Ovary (tissue), 9 donors: ENCODE measurements around the gene ASIC2. TPM values are rescaled to one million over a fixed set of nuclear protein-coding genes. Genes with fewer than 3 reads are reported as not detected.

ENCODE experiments used
- DNase-seq, 5 donors: peaks; one replicate each; pipeline ENCODE4 v3.0.0-alpha.2; 2019 to 2020
- H3K27ac ChIP-seq, 2 donors: fragments of 200-600 bp; one replicate each; pipeline versions ENCODE4 v1.5.1 to v1.8.0; 2019 to 2022
- H3K27me3 ChIP-seq: fragments of 200-600 bp; one replicate; pipeline ENCODE4 v1.8.0; 2022
- H3K36me3 ChIP-seq: fragments of 200-600 bp; sonication (generic); one replicate; pipeline ENCODE4 v1.5.1; 2019
- H3K4me1 ChIP-seq: one replicate; pipeline ENCODE4 v1.8.1; 2013; ENCODE audit warnings: mild to moderate bottlenecking, moderate library complexity; ENCODE audit not compliant: insufficient read depth
- H3K4me3 ChIP-seq: fragments of 200-600 bp; sonication (generic); one replicate; pipeline ENCODE4 v1.5.1; 2017
- H3K9me3 ChIP-seq, 2 donors: fragments of 200-600 bp in 1 of 2; sonication (generic) in 1 of 2; one replicate each; pipeline versions ENCODE4 v1.5.1 to v1.8.1; 2013 to 2019; ENCODE audit warnings: mild to moderate bottlenecking in 1 of 2, moderate library complexity in 1 of 2
- CTCF ChIP-seq, 3 donors: fragments of 450-650 bp in 2 of 3; fragments of 200-600 bp in 1 of 3; IDR thresholded peaks; one replicate each; pipeline versions ENCODE4 v1.5.1 to v1.8.0; 2016 to 2022; ENCODE audit warnings: antibody characterized with exemption in 3 of 3, mild to moderate bottlenecking in 1 of 3
- EP300 ChIP-seq: sonication (generic); formaldehyde crosslinking; IDR thresholded peaks from one replicate; pipeline ENCODE4 v1.6.1; 2017; ENCODE audit warnings: antibody characterized with exemption
- POLR2A ChIP-seq: fragments of 450-650 bp; IDR thresholded peaks from one replicate; pipeline ENCODE4 v1.6.1; 2017; ENCODE audit warnings: antibody characterized with exemption, mild to moderate bottlenecking, moderate library complexity
- WGBS, 3 donors: extraction: QIAGEN DNeasy Blood & Tissue Kit in 1 of 3; methylation state at CpG; one replicate each; pipeline versions ENCODE4 v1.1.5 to v1.1.7; 2013 to 2017; 5-methylcytosine and 5-hydroxymethylcytosine counted together
- intact Hi-C, 4 donors: fragments of 100-400 bp; cut with DNase I; formaldehyde crosslinking; loops; one replicate each; pipeline versions ENCODE4 v1.11.0 to v1.15.1; 2022 to 2023
- polyA plus RNA-seq, 2 donors: library from polyadenylated mRNA; stranded (reverse); fragments of 200-250 nt in 1 of 2; fragments of 350-450 nt in 1 of 2; fragmentation: Illumina TruSeq in 1 of 2; extraction: RNeasy Lipid Tissue Mini Kit (QIAGEN cat#74804) in 1 of 2; gene quantifications; one replicate each; pipeline ENCODE4 v1.2.3, GENCODE V29; 2013 to 2014
- total RNA-seq, 7 donors: library from RNA; depleted of rRNA in 2 of 7; stranded (reverse); fragments of >200 nt in 2 of 7; fragmentation: NEBNext Ultra II Directional in 3 of 7; extraction: Animal tissue kit (Norgen Biotek cat#: 25700) in 3 of 7; gene quantifications; one replicate each; pipeline versions ENCODE4 v1.1.0 to v1.2.4, GENCODE V29; 2016 to 2023
- donor health status: DM: no; HTN: no; CAD: no; lungs with moderate emphysema.
- donor health status: DM: no; HTN: no; CAD: no.
- donor health status: Bipolar disorder and iron deficiency.
- donor health status: DM: yes; HTN: yes; CAD: no.
- donor health status: DM: no; HTN: no; CAD: no.
- donor health status: DM: yes; HTN: yes; CAD: no.

Gene ASIC2
- total and polyA plus RNA-seq, 9 donors = 0.04 to 1.3 (median 0.24) TPM; not detected in 2

- Histone ChIP-seq H3K36me3 (no peaks in the 10 kb centered on the region), H3K27me3 (no peaks in the 10 kb centered on the region), H3K9me3 (no peaks in the 10 kb centered on the region), H3K4me3 (no peak overlapping the region), H3K27ac (no peak overlapping the region), H3K4me1 (no peaks in the 10 kb centered on the region)
- intact Hi-C loops = no loop called here
- WGBS, 3 donors = 20 to 36% (median 20%) methylated on average over 5 of the region's 5 CpGs
- TF ChIP-seq POLR2A = no peak
- no peak for TF ChIP-seq CTCF (IDR thresholded peaks at IDR 0.05)
- no peak for TF ChIP-seq EP300
- DNase-seq = no peak
These were observed 141.5 kb downstream of the ASIC2 start for GRCh38 chr17:33151565-33151964.

GRCh38 chr17:33145941-33146340 lies 147.2 kb downstream of the ASIC2 start:
- DNase-seq = no peak
- TF ChIP-seq CTCF (IDR thresholded peaks at IDR 0.05) (no peak), EP300 (no peak)
- WGBS, 3 donors = 75 to 85% (median 85%) methylated on average over 4 of the region's 4 CpGs
- Histone ChIP-seq H3K36me3 (no peaks in the 10 kb centered on the region), H3K4me1 (no peaks in the 10 kb centered on the region), H3K27me3 (no peaks in the 10 kb centered on the region), H3K9me3 (no peaks in the 10 kb centered on the region), H3K4me3 (no peak overlapping the region), H3K27ac (no peak overlapping the region)
- intact Hi-C loops = loop anchor here in 1 of 4 donors (10.0 kb wide), 1 partner anchor 269 kb away; no protein-coding TSS in a partner anchor

- Histone ChIP-seq H3K27me3 (no peaks in the 10 kb centered on the region), H3K9me3 (no peaks in the 10 kb centered on the region), H3K36me3 (no peaks in the 10 kb centered on the region), H3K4me1 (no peaks in the 10 kb centered on the region), H3K4me3 (no peak overlapping the region), H3K27ac (no peak overlapping the region)
- intact Hi-C loops = loop anchor here in 1 of 4 donors (10.0 kb wide), 1 partner anchor 270 kb away; no protein-coding TSS in a partner anchor
- no peak for TF ChIP-seq CTCF (IDR thresholded peaks at IDR 0.05)
- TF ChIP-seq EP300 = no peak
- no peak for TF ChIP-seq POLR2A
- 75 to 77% (median 76%) methylated on average over 2 of the region's 2 CpGs for WGBS, 3 donors
- DNase-seq = no peak
These were observed 148.3 kb downstream of the ASIC2 start for GRCh38 chr17:33144837-33145236.

GRCh38 chr17:33142705-33143299 lies 150.3 kb downstream of the ASIC2 start:
- no peaks in the 10 kb centered on the region for H3K9me3 ChIP-seq
- no peaks in the 10 kb centered on the region for H3K4me1 ChIP-seq
- H3K4me3 ChIP-seq = no peak overlapping the region
- H3K27me3 ChIP-seq = no peaks in the 10 kb centered on the region
- no peak overlapping the region for H3K27ac ChIP-seq
- 51 to 64% (median 56%) methylated on average over 3 of the region's 3 CpGs for WGBS, 3 donors
- H3K36me3 ChIP-seq = no peaks in the 10 kb centered on the region
- intact Hi-C loops = loop anchor here in 1 of 4 donors (10.0 kb wide), 1 partner anchor 272 kb away; no protein-coding TSS in a partner anchor
- no peak for DNase-seq
- TF ChIP-seq EP300 = no peak
- no peak for TF ChIP-seq CTCF (IDR thresholded peaks at IDR 0.05)
- TF ChIP-seq POLR2A = no peak
